Measurements from ENCODE around the gene FILIP1L.

Gene FILIP1L

DNA sequence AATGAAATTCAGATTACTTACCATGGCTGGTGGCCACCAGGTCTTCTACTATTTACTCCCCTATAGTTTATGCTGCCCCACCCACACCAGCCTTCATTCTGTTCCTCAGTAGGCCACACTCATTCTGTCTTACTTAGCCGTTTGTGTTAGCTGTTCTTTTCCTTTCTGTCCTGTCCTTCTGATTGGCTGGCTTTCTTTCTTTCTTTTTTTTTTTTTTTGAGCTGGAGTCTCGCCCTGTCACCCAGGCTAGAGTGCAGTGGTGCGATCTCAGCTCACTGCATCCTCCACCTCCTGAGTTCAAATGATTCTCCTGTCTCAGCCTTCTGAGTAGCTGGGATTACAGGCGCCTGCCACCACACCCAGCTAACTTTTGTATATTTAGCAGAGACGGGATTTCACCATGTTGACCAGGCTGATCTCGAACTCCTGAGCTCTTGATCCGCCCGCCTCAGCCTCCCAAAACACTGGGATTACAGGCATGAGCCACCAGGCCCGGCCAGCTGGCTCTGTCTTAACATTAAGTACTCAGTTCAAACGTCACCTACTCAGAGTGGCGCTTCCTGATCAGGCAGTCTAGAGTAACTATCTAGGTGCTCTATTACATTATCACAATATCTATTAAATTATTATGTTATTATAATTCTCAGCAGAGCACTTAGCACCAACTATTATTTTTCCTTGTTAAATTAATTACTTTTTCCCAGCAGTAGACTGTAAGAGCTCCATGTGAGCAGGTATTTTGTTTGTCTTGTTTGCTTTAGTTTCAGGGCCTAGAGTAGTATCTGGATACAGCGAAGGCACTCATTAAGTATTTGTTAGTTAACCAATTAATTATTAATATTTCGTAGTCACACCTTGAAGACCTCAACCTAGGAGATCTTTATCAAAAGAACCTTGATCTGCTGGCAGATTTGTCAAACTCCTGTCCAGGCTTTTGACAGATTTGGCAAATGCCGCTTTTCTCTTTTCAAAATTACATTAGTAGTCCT is 290.3 kb downstream of the FILIP1L start:
- no peak for DNase-seq

DNA sequence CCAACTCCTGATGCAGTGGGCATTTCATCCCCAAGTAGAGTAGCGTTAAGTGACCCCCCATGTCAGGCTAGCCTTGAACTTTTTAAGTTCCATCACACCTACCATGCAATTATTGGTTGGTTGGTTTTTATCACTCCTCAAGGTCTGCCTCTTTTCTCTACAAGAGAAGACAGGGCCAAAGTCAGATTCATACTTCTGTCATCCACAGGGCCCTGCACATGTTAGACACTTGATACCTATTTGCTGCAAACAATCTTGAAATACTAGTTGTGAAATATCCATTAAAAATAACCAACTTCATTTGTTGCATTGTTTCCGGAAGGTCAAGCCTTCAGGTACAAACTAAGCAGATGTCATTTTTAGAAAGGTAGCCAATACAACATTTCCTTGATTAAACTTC is 295.5 kb downstream of the FILIP1L start:
- no peak for DNase-seq

DNA sequence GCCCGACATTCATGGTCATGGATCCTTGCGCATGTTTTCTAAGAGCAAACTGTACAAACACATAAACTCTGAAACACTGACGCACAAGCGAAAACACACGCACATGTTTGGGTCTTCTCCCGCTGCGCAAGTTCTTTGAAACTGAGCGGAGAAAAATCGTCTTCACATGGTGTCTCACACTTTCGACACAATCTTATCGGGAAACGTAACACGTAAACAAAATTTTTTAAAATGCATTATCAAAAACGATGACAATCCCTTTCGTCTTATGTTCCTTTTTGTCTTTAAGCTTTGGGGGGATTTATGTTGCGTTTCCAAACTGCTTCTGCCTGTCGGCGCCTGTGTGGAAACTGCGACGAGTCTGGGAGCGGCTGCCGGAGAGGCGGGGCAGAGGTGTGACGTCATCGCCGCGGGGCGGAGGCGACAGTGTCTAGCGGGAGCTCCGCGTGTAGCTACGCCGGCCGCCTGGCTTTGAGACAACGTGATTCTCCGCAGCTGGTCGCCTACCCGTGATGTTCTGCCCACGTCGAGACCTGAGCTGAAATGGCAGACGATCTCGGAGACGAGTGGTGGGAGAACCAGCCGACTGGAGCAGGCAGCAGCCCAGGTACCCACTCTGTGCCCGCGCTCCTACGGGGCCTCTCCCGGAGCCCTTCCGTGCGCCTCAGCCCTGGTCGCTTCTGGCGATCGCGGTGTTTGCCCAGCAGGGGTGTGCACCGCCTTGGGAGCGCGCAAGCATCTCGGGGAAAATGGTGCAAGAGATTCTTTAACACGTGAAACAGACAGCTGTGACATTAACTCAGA is 296.7 kb downstream of the FILIP1L start, which contains the start of gene CMSS1:
CMSS1 (plus strand) TSS at position 426 of the 804 bp plus-strand sequence.
- DNase-seq, result peak; percentile 94

DNA sequence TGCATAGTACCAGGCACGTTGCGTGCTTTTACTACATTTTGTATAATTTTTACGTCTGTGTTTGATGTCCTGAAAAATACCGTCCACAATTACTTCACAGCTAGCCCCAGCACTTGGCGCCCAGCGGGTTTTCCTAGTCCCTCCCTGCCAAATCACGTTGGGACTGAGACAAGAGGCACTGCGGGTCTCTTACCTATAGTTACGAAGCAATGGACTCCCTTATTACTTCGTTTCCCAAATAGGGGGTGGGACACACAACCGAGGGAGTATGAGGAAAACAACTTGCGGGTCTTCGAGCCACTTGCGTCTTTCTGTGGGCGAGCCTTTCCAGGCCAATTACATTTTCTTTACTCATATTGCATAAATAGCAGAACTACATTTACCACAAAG is 297.3 kb downstream of the FILIP1L start:
- no peak for DNase-seq

- no peak for DNase-seq
Measured at GRCh38 chr3:99810403-99810802, 303.9 kb downstream of the FILIP1L start.

DNA sequence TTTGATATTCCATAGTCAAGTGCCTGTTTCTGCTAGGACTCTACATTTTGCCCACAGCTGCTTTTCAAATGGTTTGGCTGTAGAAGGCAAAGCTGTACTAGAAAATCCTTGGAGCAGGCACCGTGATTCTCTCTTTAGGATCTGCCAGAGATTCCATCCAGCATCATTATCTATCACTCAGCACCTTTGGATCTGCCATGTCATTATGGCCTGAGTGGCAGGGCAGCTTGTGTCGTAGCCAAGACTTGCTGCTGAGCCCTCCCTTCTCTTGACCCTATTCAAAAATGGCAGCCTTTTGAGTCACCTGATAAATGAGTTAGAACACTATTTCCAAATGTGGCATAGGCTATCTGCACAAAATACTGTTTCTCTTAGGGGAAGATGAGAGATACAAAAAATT is 304.7 kb downstream of the FILIP1L start:
- DNase-seq, result no peak

DNA sequence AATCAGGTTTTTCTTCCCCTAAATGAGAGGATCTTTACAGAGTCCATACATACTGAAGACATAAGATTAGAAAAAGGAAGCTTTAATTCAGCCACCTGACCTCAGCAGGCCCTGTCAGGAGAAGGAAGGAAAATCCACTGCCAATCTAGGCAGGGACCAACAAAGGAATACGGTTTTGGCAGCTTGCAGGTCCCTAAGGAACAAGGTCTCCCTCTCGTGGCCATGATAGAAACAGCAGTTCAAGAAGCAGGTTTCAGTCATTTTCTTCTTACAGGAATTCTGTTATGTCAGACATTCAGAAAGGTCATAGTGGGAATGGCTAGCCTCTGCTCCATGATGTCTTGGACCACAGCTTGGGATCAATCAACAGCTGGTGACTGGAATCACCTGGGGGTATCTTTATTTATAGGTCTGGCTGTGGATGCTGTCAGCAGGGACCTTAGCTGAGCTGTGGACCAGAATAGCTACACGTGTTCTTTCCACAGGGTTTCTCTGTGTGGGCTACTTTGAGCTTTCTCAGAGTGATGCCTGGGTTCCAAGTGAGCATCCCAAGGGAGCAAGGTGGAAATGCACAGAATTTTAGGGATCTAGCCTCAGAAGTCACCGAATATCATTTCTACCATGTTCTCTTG is 306.0 kb downstream of the FILIP1L start:
- DNase-seq, result peak; percentile 65

GRCh38 chr3:99805160-99805559 is 309.1 kb downstream of the FILIP1L start:
- no peak for DNase-seq

GRCh38 chr3:99803297-99803696 is 311.0 kb downstream of the FILIP1L start:
- no peak for DNase-seq

GRCh38 chr3:99799422-99799821 is 314.9 kb downstream of the FILIP1L start:
- DNase-seq, result no peak

- DNase-seq, result no peak
Measured at GRCh38 chr3:99795573-99795972, 318.7 kb downstream of the FILIP1L start.

- DNase-seq, result no peak
Measured at GRCh38 chr3:99794485-99794884, 319.8 kb downstream of the FILIP1L start.

- peak; percentile 27 for DNase-seq
Measured at GRCh38 chr3:99789011-99789721, 325.1 kb downstream of the FILIP1L start.

Measured in CD4-positive, alpha-beta T cell treated with Interleukin-4 for 4 hours (primary cell).